Osteoblast (primary cell): ENCODE data around the gene NDUFS2. TPM values are rescaled to one million over a fixed set of nuclear protein-coding genes. Genes with fewer than 3 reads are reported as not detected.

Experiments used
- DNase-seq: peaks from one replicate; pipeline ENCODE4 v3.0.0; 2011; ENCODE audit warnings: low spot score, mixed read lengths; ENCODE audit not compliant: insufficient read length; ENCODE audit errors: missing footprints
- H2AFZ ChIP-seq: 2 replicates; pipeline ENCODE4 v1.6.0; 2011; ENCODE audit warnings: mild to moderate bottlenecking, low read length
- H3K27ac ChIP-seq: 2 replicates; pipeline ENCODE4 v1.5.1; 2011; ENCODE audit warnings: mild to moderate bottlenecking, low read depth, low read length, moderate library complexity
- H3K27me3 ChIP-seq: 2 replicates; pipeline ENCODE4 v1.6.0; 2012; ENCODE audit warnings: mild to moderate bottlenecking, control low read depth, inconsistent platforms, low read length, moderate library complexity; ENCODE audit not compliant: insufficient read depth
- H3K36me3 ChIP-seq: 2 replicates; pipeline ENCODE4 v1.5.1; 2011; ENCODE audit warnings: mild to moderate bottlenecking, low read length, control low read depth, moderate library complexity; ENCODE audit not compliant: insufficient read depth
- H3K4me1 ChIP-seq: 2 replicates; pipeline ENCODE4 v1.5.1; 2011; ENCODE audit warnings: mild to moderate bottlenecking, low read length, control low read depth, moderate library complexity; ENCODE audit not compliant: insufficient read depth
- H3K4me2 ChIP-seq: 2 replicates; pipeline ENCODE4 v1.6.0; 2011; ENCODE audit warnings: mild to moderate bottlenecking, low read length; ENCODE audit not compliant: insufficient read depth
- H3K4me3 ChIP-seq: fragments of 200-600 bp; sonication (generic); 3 replicates; pipeline ENCODE4 v1.5.1; 2012; ENCODE audit warnings: mild to moderate bottlenecking, low read length, inconsistent platforms; ENCODE audit not compliant: insufficient read depth
- H3K79me2 ChIP-seq: 2 replicates; pipeline ENCODE4 v1.6.0; 2012; ENCODE audit warnings: mild to moderate bottlenecking, low read length, control low read depth, inconsistent platforms; ENCODE audit not compliant: insufficient read depth
- H3K9me3 ChIP-seq: 2 replicates; pipeline ENCODE4 v1.5.1; 2011; ENCODE audit warnings: low read depth, low read length, control low read depth
- H4K20me1 ChIP-seq: 2 replicates; pipeline ENCODE4 v1.6.0; 2012; ENCODE audit warnings: mild to moderate bottlenecking, low read length, control low read depth; ENCODE audit not compliant: insufficient read depth
- CTCF ChIP-seq: IDR thresholded peaks from 2 replicates; pipeline ENCODE4 v1.5.1; 2011; ENCODE audit warnings: mild to moderate bottlenecking, low read depth, low read length, moderate library complexity; ENCODE audit errors: extremely low read depth
- total RNA-seq: library from RNA; depleted of rRNA; stranded (reverse); fragments of >200 nt; gene quantifications from 2 replicates; pipeline ENCODE4 v1.2.3, GENCODE V29; 2012

The NDUFS2 gene
- total RNA-seq, 1 donor: 103 TPM

DNA sequence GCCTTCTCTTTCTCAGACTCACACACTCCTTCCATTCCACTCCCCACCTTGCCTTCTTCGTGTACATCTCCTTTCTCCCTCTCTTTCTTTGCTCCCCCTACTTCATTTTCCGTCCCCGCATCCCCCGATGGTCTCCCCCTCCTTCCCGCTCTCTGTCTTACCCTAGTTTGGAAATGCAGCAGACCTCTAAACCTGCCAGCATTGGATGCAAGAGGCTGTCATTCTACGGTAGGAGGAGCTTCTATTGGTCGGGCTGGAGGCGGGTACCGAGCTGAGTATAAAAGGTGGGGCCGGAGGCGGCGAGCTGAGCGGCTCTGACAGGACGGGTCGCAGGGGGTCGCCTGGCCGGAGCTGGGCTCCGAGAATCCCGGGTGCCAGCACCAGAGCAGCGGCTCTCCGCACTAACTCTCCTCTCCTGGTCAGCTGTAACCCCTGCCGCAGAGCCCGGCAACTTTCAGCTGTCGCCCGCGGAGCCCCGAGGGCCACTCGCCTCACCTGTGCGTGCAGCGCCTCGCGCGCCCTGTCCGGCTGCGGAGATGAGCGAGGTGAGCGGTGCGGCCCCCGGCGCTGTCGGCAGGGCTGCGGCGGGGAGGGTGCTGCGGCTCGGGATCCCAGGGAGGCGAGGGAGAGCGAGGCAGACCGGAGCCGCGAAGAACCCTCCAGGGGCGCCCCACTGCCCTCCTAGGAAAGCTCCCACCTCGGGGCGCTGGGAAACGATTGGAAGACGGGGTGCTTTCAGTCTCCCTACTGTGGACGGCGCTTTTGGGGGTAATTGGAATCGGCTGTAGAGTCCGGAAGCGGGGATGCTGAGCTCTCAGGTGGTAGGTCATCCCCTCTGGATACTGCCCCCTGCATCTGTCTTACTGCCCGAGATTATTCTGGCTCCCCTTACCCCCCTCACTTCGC, 56.5 kb downstream of the NDUFS2 start, which contains the start of gene PCP4L1:
PCP4L1 (plus strand) TSS at position 307 of the 906 bp plus-strand sequence; CDS start at position 537, 230 bp downstream.
- Histone ChIP-seq H2AFZ (peak within 1 kb of the TSS; percentile 76), H3K9me3 (no peaks in the 10 kb centered on the region), H3K4me3 (peak within 1 kb of the TSS; percentile 64), H3K27me3 (peaks cover 39% of the 10 kb centered on the region), H4K20me1 (no peaks in the 10 kb centered on the region), H3K36me3 (no peaks in the 10 kb centered on the region), H3K4me1 (peaks cover 6% of the 10 kb centered on the region), H3K27ac (no peak within 1 kb of the TSS), H3K4me2 (peak within 1 kb of the TSS; percentile 77), H3K79me2 (no peaks in the 10 kb centered on the region)
- TF ChIP-seq CTCF: no peak
- DNase-seq: peak; percentile 92

DNA sequence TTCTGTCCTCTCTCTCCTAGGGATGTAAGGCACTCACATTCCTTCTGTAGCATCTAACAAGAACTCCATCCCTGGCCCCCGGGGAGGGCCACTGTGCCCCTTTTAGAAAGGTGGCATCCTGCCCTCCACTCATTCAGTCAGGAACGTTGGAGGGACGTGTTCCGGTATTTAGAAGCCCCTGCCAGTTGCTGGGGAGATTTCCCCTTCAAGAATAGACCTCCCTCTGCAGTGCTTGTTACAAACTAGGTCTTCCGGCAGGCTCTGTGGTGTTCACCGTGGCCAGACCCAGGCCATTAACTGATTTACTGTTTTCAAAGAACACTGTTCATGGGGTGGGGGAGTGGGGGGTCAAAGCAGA, 57.2 kb downstream of the NDUFS2 start:
- Histone ChIP-seq H4K20me1 (no peaks in the 10 kb centered on the region), H3K4me3 (no peak overlapping the region), H3K79me2 (no peaks in the 10 kb centered on the region), H3K27me3 (peaks cover 39% of the 10 kb centered on the region), H3K27ac (no peak overlapping the region), H3K4me2 (peak overlapping the region; percentile 77), H3K9me3 (no peaks in the 10 kb centered on the region), H3K4me1 (peaks cover 6% of the 10 kb centered on the region), H2AFZ (no peak overlapping the region), H3K36me3 (no peaks in the 10 kb centered on the region)
- no peak for TF ChIP-seq CTCF
- DNase-seq: no peak

DNA sequence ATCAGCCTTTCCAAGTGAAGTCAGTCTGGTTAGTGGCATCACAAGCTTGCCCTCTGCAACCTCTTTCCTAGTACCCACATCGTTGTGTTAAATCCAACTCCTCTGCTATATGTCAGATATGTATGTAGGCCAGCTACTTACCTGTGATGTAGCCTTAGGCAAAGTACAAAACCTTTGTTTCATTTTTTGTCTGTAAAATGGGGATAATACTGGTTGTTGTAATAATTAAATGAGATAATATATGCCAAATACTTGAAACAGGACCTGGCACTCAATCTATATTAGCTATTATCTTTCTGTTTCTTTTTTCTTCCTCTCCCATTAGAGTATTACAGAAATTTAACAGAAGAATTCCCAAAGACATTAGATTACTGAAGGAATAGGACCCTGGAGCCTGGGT, 57.6 kb downstream of the NDUFS2 start:
- Histone ChIP-seq H4K20me1 (no peaks in the 10 kb centered on the region), H3K27ac (no peak overlapping the region), H3K27me3 (peaks cover 40% of the 10 kb centered on the region), H3K4me2 (no peak overlapping the region), H3K79me2 (no peaks in the 10 kb centered on the region), H3K4me3 (no peak overlapping the region), H3K4me1 (peaks cover 6% of the 10 kb centered on the region), H3K9me3 (no peaks in the 10 kb centered on the region), H3K36me3 (no peaks in the 10 kb centered on the region), H2AFZ (no peak overlapping the region)
- TF ChIP-seq CTCF: no peak
- DNase-seq: no peak
